Neural progenitor cell (in vitro differentiated cells): Measurements from ENCODE around the gene PACRG.

ENCODE experiments used
- EZH2 ChIP-seq: fragments of 200-600 bp; sonication (generic); IDR thresholded peaks from 2 replicates; pipeline ENCODE4 v1.6.1; 2017; ENCODE audit warnings: antibody characterized with exemption, mild to moderate bottlenecking, moderate library complexity
- EZH2phosphoT487 ChIP-seq: fragments of 200-600 bp; sonication (generic); IDR thresholded peaks from 2 replicates; pipeline ENCODE4 v1.6.1; 2017; ENCODE audit warnings: antibody characterized with exemption
- TF ChIP-seq, protein P1 (sequence below): fragments of 200-600 bp; sonication (generic); IDR thresholded peaks from 2 replicates; pipeline ENCODE4 v1.5.1; 2017; ENCODE audit warnings: antibody characterized with exemption, mild to moderate bottlenecking

DNA sequence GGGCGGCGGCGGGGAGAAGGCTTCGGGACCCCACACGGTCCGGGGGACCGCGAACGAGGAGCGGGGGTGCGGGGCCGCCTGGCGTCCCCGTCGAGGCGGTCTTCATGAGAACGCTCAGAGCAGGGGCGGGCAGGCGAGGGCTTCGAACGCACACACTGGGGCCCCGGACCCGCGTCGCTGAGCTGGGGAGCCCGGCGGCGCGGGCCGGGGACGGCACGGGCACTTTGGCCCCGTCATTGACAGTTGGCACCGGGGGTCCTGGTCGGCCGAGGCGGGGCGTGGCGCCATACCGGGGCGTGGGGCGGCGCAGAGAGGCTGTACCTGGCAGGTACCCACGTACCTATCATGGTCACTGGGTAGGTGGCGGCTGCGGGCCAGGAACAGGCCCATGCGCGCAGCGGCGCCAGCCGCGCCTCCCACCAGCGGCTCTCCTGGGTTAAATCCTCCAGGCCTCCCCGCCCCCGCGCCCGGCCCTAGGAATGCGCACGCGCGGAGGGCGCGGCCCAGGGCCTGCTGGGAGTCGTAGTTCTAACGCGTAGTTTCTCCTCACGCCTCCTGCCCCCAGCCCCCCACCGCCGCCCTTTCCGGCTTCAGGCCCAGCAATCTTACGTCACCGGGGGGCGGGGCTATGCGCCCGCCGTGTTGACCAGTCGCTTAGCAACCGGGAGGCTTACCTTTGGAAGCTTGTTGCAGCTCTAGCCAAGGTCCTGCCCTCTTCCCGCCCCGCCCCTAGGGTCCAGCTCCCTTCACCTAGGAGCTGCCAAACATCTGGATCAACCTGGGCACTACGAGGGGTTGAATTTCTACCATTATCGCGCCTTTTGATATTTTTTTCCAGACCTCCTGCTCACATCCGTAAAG lies at the start of gene PACRG, which contains the start of gene PRKN:
- TF ChIP-seq, protein P1, sequence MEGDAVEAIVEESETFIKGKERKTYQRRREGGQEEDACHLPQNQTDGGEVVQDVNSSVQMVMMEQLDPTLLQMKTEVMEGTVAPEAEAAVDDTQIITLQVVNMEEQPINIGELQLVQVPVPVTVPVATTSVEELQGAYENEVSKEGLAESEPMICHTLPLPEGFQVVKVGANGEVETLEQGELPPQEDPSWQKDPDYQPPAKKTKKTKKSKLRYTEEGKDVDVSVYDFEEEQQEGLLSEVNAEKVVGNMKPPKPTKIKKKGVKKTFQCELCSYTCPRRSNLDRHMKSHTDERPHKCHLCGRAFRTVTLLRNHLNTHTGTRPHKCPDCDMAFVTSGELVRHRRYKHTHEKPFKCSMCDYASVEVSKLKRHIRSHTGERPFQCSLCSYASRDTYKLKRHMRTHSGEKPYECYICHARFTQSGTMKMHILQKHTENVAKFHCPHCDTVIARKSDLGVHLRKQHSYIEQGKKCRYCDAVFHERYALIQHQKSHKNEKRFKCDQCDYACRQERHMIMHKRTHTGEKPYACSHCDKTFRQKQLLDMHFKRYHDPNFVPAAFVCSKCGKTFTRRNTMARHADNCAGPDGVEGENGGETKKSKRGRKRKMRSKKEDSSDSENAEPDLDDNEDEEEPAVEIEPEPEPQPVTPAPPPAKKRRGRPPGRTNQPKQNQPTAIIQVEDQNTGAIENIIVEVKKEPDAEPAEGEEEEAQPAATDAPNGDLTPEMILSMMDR, result no peak
- no peak for TF ChIP-seq EZH2phosphoT487
- TF ChIP-seq EZH2, result no peak
